OCI-LY7 (cell line): ENCODE measurements around the gene TSHZ2.

Experiments
- CTCF ChIP-seq: fragments of 200-600 bp; sonication (generic); conservative IDR thresholded peaks from 2 replicates; pipeline ENCODE4 v1.5.1; 2014; ENCODE audit warnings: mild to moderate bottlenecking, antibody characterized with exemption, low read length, moderate library complexity, mixed read lengths
- EZH2phosphoT487 ChIP-seq: fragments of 200-600 bp; sonication (generic); IDR thresholded peaks from 2 replicates; pipeline ENCODE4 v1.6.1; 2018; ENCODE audit warnings: low read depth, borderline replicate concordance, mild to moderate bottlenecking, mixed run types, antibody characterized with exemption, low read length, moderate library complexity, mixed read lengths

GRCh38 chr20:53283597-53283996, 311.4 kb downstream of the TSHZ2 start:
- TF ChIP-seq CTCF: no peak
- no peak for TF ChIP-seq EZH2phosphoT487
